Measurements from ENCODE around the gene CD84.
"Not testable (repeated sequence)": the region's sequence is repeated elsewhere in the genome, so short reads cannot be mapped to it uniquely, and the experiment has no call there.

Gene CD84

GRCh38 chr1:160567341-160567740 lies 12.0 kb downstream of the CD84 start:
- no peak overlapping the region for H3K4me3 ChIP-seq (ENCODE audit: low read depth, low read length)
- DNase-seq (ENCODE audit: low read depth) = no peak
- TF ChIP-seq POLR2A (IDR thresholded peaks at IDR 0.05; ENCODE audit: extremely low read depth, insufficient read length) (no peak), MYC (IDR thresholded peaks at IDR 0.05; ENCODE audit: low read depth, low read length) (no peak), MAX (IDR thresholded peaks at IDR 0.05; ENCODE audit: low read depth, low read length) (no peak), CTCF (IDR thresholded peaks at IDR 0.05; ENCODE audit: low read depth, low read length) (no peak)

- TF ChIP-seq CTCF (IDR thresholded peaks at IDR 0.05; ENCODE audit: low read depth, low read length) = no peak
- no peak for TF ChIP-seq MYC (IDR thresholded peaks at IDR 0.05; ENCODE audit: low read depth, low read length)
- no peak for TF ChIP-seq POLR2A (IDR thresholded peaks at IDR 0.05; ENCODE audit: extremely low read depth, insufficient read length)
- TF ChIP-seq MAX (IDR thresholded peaks at IDR 0.05; ENCODE audit: low read depth, low read length) = no peak
- DNase-seq (ENCODE audit: low read depth) = no peak
Observed at GRCh38 chr1:160565564-160565963, 13.7 kb downstream of the CD84 start.

GRCh38 chr1:160563230-160563629 lies 16.1 kb downstream of the CD84 start:
- DNase-seq (ENCODE audit: low read depth); H3K4me3 ChIP-seq (ENCODE audit: low read depth, low read length): not testable (repeated sequence)

More at GRCh38 chr1:160565564-160565963, 13.7 kb downstream of the CD84 start:
- H3K4me3 ChIP-seq (ENCODE audit: low read depth, low read length) = no peak overlapping the region

GRCh38 chr1:160562745-160563144 lies 16.6 kb downstream of the CD84 start:
- not testable (repeated sequence) for DNase-seq (ENCODE audit: low read depth); H3K4me3 ChIP-seq (ENCODE audit: low read depth, low read length)

- TF ChIP-seq POLR2A (IDR thresholded peaks at IDR 0.05; ENCODE audit: extremely low read depth, insufficient read length) (no peak), MAX (IDR thresholded peaks at IDR 0.05; ENCODE audit: low read depth, low read length) (no peak), CTCF (IDR thresholded peaks at IDR 0.05; ENCODE audit: low read depth, low read length) (no peak), MYC (IDR thresholded peaks at IDR 0.05; ENCODE audit: low read depth, low read length) (no peak)
- H3K4me3 ChIP-seq (ENCODE audit: low read depth, low read length) = no peak overlapping the region
- DNase-seq (ENCODE audit: low read depth) = no peak
Observed at GRCh38 chr1:160560806-160561205, 18.5 kb downstream of the CD84 start.

GRCh38 chr1:160560045-160560705 lies 19.1 kb downstream of the CD84 start:
- no peak for TF ChIP-seq MYC (IDR thresholded peaks at IDR 0.05; ENCODE audit: low read depth, low read length)
- no peak for TF ChIP-seq MAX (IDR thresholded peaks at IDR 0.05; ENCODE audit: low read depth, low read length)
- no peak for TF ChIP-seq CTCF (IDR thresholded peaks at IDR 0.05; ENCODE audit: low read depth, low read length)
- TF ChIP-seq POLR2A (IDR thresholded peaks at IDR 0.05; ENCODE audit: extremely low read depth, insufficient read length) = no peak
- no peak overlapping the region for H3K4me3 ChIP-seq (ENCODE audit: low read depth, low read length)
- no peak for DNase-seq (ENCODE audit: low read depth)

GRCh38 chr1:160559437-160559836 lies 19.9 kb downstream of the CD84 start:
- not testable (repeated sequence) for DNase-seq (ENCODE audit: low read depth)

More at GRCh38 chr1:160559437-160559836, 19.9 kb downstream of the CD84 start:
- H3K4me3 ChIP-seq (ENCODE audit: low read depth, low read length) = not testable (repeated sequence)
